Breast epithelium (tissue), 4 donors: ENCODE results near the gene ST8SIA6. TPM values are rescaled to one million over a fixed set of nuclear protein-coding genes. Genes with fewer than 3 reads are reported as not detected.
"Not testable (repeated sequence)": the region's sequence is repeated elsewhere in the genome, so short reads cannot be mapped to it uniquely, and the experiment has no call there.

Experiments
- DNase-seq, 2 donors: peaks; one replicate each; pipeline ENCODE4 v3.0.0-alpha.2; 2019; ENCODE audit warnings: low spot score in 2 of 2
- H3K27ac ChIP-seq, 2 donors: fragments of 200-600 bp; sonication (generic) in 1 of 2; one replicate each; pipeline ENCODE4 v1.5.1; 2016 to 2019; ENCODE audit warnings: mild to moderate bottlenecking in 1 of 2
- H3K27me3 ChIP-seq, 2 donors: fragments of 200-600 bp; sonication (generic) in 1 of 2; one replicate each; pipeline versions ENCODE4 v1.5.1 to v1.6.0; 2017 to 2019; ENCODE audit warnings: control low read depth in 1 of 2, mild to moderate bottlenecking in 1 of 2
- H3K36me3 ChIP-seq: fragments of 200-600 bp; one replicate; pipeline ENCODE4 v1.5.1; 2019
- H3K4me1 ChIP-seq, 2 donors: fragments of 200-600 bp; sonication (generic); one replicate each; pipeline ENCODE4 v1.5.1; 2016 to 2019; ENCODE audit warnings: control low read depth in 1 of 2
- H3K4me3 ChIP-seq, 3 donors: fragments of 200-600 bp; sonication (generic); 1 replicate in 2 of 3; 2 replicates in 1 of 3; pipeline ENCODE4 v1.5.1; 2016 to 2019; ENCODE audit warnings: mild to moderate bottlenecking in 3 of 3, moderate library complexity in 2 of 3
- H3K9me3 ChIP-seq, 2 donors: fragments of 200-600 bp; sonication (generic) in 1 of 2; one replicate each; pipeline ENCODE4 v1.5.1; 2016 to 2019; ENCODE audit warnings: control low read depth in 1 of 2
- CTCF ChIP-seq, 3 donors: fragments of 450-650 bp; IDR thresholded peaks; one replicate each; pipeline ENCODE4 v1.5.1; 2016 to 2017; ENCODE audit warnings: antibody characterized with exemption in 3 of 3, mild to moderate bottlenecking in 3 of 3, moderate library complexity in 3 of 3
- POLR2A ChIP-seq: fragments of 450-650 bp; IDR thresholded peaks from one replicate; pipeline ENCODE4 v1.6.1; 2016; ENCODE audit warnings: antibody characterized with exemption, mild to moderate bottlenecking, moderate library complexity
- POLR2AphosphoS5 ChIP-seq, 3 donors: sonication (generic); formaldehyde crosslinking; IDR thresholded peaks; one replicate each; pipeline ENCODE4 v1.6.1; 2017; ENCODE audit warnings: antibody characterized with exemption in 3 of 3
- intact Hi-C: fragments of 100-400 bp; cut with DNase I; formaldehyde crosslinking; loops from one replicate; pipeline ENCODE4 v1.15.1; 2023; ENCODE audit warnings: low total_unique reads
- total RNA-seq, 3 donors: library from RNA; depleted of rRNA; stranded (reverse); fragments of >200 nt; gene quantifications; one replicate each; pipeline ENCODE4 v1.1.0, GENCODE V29; 2016

The ST8SIA6 gene
- total RNA-seq, 3 donors from 2014 or later, result 1.3 to 32.1 (median 18.4) TPM

- DNase-seq, result no peak
- no peaks in the 10 kb centered on the region for H3K27me3 ChIP-seq
- H3K9me3 ChIP-seq, result no peaks in the 10 kb centered on the region
- H3K4me3 ChIP-seq, result no peak overlapping the region
- H3K27ac ChIP-seq, result no peak overlapping the region
- no peak for TF ChIP-seq POLR2A
- TF ChIP-seq CTCF (IDR thresholded peaks at IDR 0.05), result no peak
- TF ChIP-seq POLR2AphosphoS5 (IDR thresholded peaks at IDR 0.05), result no peak
- H3K4me1 ChIP-seq, result no peaks in the 10 kb centered on the region
- H3K36me3 ChIP-seq, result no peaks in the 10 kb centered on the region
- intact Hi-C loops, result no loop called here
Measured at GRCh38 chr10:17406036-17406834, 48.2 kb downstream of the ST8SIA6 start.

- Histone ChIP-seq H3K4me3 (no peak overlapping the region), H3K27me3 (no peaks in the 10 kb centered on the region), H3K36me3 (no peaks in the 10 kb centered on the region), H3K27ac (no peak overlapping the region), H3K4me1 (no peaks in the 10 kb centered on the region), H3K9me3 (no peaks in the 10 kb centered on the region)
- TF ChIP-seq CTCF (IDR thresholded peaks at IDR 0.05), result no peak
- no peak for TF ChIP-seq POLR2AphosphoS5 (IDR thresholded peaks at IDR 0.05)
- no peak for TF ChIP-seq POLR2A
- DNase-seq, result no peak
- intact Hi-C loops, result no loop called here
Measured at GRCh38 chr10:17403161-17403560, 51.2 kb downstream of the ST8SIA6 start.

- intact Hi-C loops, H3K27ac ChIP-seq, H3K27me3 ChIP-seq, H3K4me3 ChIP-seq, H3K4me1 ChIP-seq, H3K36me3 ChIP-seq, DNase-seq, H3K9me3 ChIP-seq: not testable (repeated sequence)
Measured at GRCh38 chr10:17402040-17402439, 52.4 kb downstream of the ST8SIA6 start.

- intact Hi-C loops, result no loop called here
- no peaks in the 10 kb centered on the region for H3K4me1 ChIP-seq
- no peaks in the 10 kb centered on the region for H3K9me3 ChIP-seq
- no peaks in the 10 kb centered on the region for H3K36me3 ChIP-seq
- H3K27me3 ChIP-seq, result no peaks in the 10 kb centered on the region
- TF ChIP-seq CTCF (IDR thresholded peaks at IDR 0.05) (no peak), POLR2AphosphoS5 (IDR thresholded peaks at IDR 0.05) (no peak)
- H3K4me3 ChIP-seq, result no peak overlapping the region
- H3K27ac ChIP-seq, result no peak overlapping the region
- no peak for DNase-seq
Measured at GRCh38 chr10:17396004-17396403, 58.4 kb downstream of the ST8SIA6 start.

GRCh38 chr10:17394854-17395253 is 59.5 kb downstream of the ST8SIA6 start:
- Histone ChIP-seq H3K27me3 (no peaks in the 10 kb centered on the region), H3K27ac (no peak overlapping the region), H3K9me3 (no peaks in the 10 kb centered on the region), H3K4me3 (no peak overlapping the region), H3K36me3 (no peaks in the 10 kb centered on the region), H3K4me1 (no peaks in the 10 kb centered on the region)
- no peak for DNase-seq
- no peak for TF ChIP-seq CTCF (IDR thresholded peaks at IDR 0.05)
- TF ChIP-seq POLR2AphosphoS5 (IDR thresholded peaks at IDR 0.05), result no peak
- TF ChIP-seq POLR2A, result no peak
- intact Hi-C loops, result no loop called here
